H1 (cell line): Measurements from ENCODE around the gene NBAS. TPM values are rescaled to one million over a fixed set of nuclear protein-coding genes. Genes with fewer than 3 reads are reported as not detected.

Experiments
- RBBP5 ChIP-seq: IDR thresholded peaks from 2 replicates; pipeline ENCODE4 v1.7.1; 2012; ENCODE audit warnings: low read depth, mild to moderate bottlenecking, inconsistent platforms, low read length, moderate library complexity, borderline replicate concordance
- TCF12 ChIP-seq: IDR thresholded peaks from 2 replicates; pipeline ENCODE4 v1.6.1; 2011; ENCODE audit warnings: low read depth, mild to moderate bottlenecking, low read length
- polyA plus RNA-seq, 7 experiments: library from polyadenylated mRNA; depleted of rRNA in 3 of 7; stranded (reverse) in 5 of 7; unstranded in 2 of 7; fragments of >200 nt in 5 of 7; fragments of 200-250 nt in 2 of 7; gene quantifications; 1 replicate in 5 of 7; 2 replicates in 1 of 7; 4 replicates in 1 of 7; pipeline versions ENCODE4 v1.2.1 to v1.2.3, GENCODE V29; 2011 to 2013; ENCODE audit warnings: missing spikeins in 2 of 7, mixed read lengths in 2 of 7
- total RNA-seq: library from RNA; stranded (reverse); fragmentation: NEBNext Ultra II Directional; extraction: Animal tissue kit (Norgen Biotek cat#: 25700); gene quantifications from 2 replicates; pipeline ENCODE4 v1.2.1, GENCODE V29; 2021

NBAS gene
- total and polyA plus RNA-seq, 2 of the 8 experiments (the other 6 are each of a cell fraction or from before 2014, with no cell fraction given): 19.6 to 34.8 TPM

DNA sequence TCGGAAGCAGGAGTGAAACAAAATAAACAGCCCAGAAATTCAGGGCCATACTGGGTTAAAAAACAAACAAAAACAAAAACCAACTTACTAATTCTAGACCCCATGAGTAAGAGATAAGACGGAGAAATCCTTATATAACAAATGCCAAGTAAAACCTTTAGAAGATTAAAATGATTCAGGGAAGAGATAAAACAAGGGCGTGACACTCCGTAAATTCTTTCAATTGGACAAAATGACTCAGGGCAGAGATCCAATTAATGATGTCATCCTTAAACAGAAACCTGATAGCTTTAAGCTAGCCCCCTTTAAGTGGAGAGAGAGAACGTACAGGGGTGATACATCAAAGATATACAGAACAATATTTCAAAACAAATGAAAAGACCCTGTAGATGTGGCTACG is 317.4 kb downstream of the NBAS start (continued):
- TF ChIP-seq RBBP5 (no peak), TCF12 (no peak)
- TF ChIP-seq, all 59 proteins: peak for 0
